NK-92 (cell line): ENCODE measurements around the gene LNX2.
"Not testable (repeated sequence)": the region's sequence is repeated elsewhere in the genome, so short reads cannot be mapped to it uniquely, and the experiment has no call there.

Source experiments
- DNase-seq: peaks from one replicate; lab custom pipeline; 2025; ENCODE audit not compliant: unreplicated experiment; lab: John Stamatoyannopoulos, UW

The LNX2 gene

DNA sequence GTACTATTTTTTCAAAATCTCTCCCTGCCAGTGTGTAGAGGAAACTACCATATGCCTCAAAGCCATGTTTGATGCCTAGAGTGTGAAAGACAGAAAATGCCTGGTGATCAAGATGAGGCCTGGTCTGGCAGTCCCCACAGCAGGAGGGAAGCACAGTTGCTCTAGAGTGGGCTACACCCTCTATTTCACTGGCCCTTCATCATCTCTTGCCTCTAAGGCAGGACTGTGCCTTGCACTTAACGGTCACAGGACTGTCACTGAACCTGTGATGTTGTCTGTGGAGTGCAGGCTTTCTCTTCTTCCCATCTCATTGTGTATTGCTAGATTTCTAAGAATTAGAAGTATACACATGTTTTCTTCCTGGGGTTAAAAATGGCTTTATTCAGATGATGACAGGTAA is 17.7 kb upstream of the LNX2 start:
- DNase-seq, result no peak

DNA sequence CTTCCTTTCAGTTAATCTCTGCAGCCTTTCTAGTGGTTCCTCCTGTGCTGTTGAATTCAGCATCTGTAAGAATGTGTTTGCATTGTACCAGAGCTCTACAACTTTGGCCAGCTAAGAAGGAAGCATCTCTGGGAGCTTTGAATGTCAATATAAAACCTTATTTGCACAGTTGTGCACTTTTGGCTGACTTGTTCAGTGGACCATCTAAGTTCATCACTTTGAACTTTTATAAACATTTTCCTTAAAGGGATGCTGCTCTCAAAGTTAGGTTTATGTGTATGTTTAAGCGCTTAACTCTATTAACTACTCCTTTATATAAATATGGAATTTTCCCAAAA is 16.9 kb upstream of the LNX2 start:
- DNase-seq, result no peak

DNA sequence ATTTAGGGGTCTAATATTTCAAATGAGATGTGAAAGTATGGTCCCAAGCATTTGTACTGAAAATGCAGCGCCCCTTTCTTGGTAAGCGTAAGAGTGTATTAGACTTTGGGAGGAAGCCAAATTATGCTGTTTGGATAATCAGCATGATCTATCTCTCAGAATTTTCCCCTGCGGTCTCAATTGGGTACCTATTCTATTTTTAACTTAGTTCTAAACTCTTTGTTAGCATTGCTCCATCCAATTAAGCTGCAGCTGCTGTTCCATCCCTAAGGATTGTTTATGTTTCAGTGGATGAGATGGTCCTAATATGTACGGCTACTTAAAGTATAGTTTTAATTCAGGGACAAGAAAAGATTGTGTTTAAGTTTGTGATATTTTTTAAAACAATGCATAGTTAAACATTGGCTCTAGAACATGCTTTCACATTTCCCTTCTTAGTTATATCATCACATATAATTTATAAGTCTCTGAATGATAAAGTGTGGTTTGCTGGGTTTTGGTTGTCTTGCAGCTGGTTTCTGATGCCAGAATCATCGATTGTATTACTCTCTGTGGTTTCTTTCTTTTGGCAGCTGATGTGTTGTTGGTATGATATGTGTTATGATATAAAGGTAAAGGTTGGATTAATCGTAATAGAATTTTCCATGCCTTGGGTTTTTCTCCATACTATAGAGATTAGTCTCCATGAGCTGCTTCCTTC is 16.4 kb upstream of the LNX2 start:
- DNase-seq, result no peak

DNA sequence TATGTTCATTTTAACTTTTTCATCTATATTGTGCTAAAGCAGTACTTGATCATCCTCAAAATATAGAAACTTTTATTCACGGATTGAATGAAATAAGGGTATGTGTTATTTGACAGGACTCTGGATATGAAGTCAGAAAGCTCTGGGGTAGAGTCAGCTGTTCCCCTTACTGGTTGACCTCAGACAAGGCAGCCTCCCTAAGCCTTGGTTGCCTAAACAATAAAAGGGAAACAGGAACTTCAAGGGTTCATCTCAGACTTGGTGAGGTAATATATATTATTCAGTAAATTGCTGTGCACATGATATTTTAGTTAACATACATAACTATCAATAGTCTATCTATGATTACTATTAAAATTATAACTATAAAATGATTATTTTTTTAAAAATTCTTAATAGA is 14.9 kb upstream of the LNX2 start:
- DNase-seq, result no peak

GRCh38 chr13:27634791-27635190 is 14.5 kb upstream of the LNX2 start:
- no peak for DNase-seq

DNA sequence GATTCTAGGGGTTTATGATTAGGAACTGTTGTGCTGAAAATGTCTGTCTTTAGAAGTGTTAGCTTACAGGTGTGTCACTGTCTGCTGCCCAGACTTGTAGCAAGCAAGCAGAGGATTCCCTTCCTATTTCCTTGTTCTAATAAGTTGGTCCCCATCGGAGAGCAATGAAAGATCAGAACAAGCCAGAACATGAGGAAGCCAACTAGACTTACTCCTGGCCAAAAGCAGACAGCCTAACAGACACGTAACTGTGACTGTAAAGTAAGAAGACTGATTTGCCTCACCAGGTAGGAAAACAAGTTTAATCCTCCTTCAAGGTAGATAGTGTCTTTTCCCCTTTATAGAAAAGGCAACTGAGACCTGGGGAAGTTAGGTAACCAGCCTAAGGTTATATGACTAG is 13.9 kb upstream of the LNX2 start:
- DNase-seq, result no peak

DNA sequence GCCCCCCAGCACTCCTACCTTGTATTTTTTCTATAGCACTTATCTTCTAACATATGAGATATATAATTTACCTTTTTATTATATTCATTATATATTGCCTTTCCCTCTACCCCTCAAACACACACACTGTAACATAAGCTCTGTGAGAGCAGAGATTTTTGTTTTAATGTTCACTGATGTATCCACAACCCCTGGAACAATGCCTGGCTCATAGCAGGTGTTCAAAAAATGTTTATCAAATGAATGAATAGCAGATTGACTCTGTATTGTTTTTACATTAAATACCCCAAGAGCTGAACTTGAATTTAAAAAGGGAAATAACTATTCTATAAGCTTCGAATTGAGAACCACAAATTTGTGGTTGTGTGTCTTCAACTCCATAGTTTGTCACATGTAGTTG is 12.3 kb upstream of the LNX2 start:
- DNase-seq, result no peak

GRCh38 chr13:27632214-27632613 is 11.9 kb upstream of the LNX2 start:
- no peak for DNase-seq

DNA sequence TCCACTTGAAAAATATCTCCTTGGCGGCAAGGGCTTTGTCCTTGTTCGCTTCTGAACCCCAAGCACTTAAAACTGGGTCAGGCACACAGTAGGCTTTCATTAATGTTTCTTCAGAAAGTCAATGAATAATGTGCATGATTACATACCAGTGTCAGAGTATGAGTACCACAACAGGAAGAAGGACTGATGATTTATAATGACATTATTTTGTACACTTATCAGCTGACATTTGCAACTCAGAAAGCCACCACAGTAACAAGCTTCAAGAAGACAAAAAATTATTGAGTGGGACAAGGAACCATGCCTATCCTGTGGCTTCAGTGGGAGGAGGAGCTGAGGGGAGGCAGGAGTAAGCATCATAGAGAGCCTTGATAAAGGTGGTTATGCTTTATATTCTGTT is 11.3 kb upstream of the LNX2 start:
- DNase-seq, result no peak

GRCh38 chr13:27631156-27631555 is 10.8 kb upstream of the LNX2 start:
- DNase-seq, result no peak

DNA sequence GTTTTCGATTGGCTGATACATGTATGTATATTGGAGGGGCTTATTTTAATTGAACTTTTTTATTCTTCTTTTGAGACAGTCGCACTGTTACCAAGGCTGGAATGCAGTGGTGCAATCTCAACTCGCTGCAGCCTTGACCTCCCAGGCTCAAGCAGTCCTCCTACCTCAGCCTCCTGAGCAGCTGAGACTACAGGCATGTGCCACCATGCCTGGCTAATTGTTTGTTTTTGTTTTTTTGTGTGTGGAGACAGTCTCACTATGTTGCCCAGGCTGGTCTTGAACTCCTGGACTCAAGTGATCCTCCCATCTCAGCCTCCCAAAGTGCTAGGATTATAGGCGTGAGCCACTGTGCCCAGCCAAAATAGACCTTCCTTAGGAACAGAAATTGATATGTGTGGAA is 8.4 kb upstream of the LNX2 start:
- not testable (repeated sequence) for DNase-seq

- DNase-seq, result no peak
These were observed 7.8 kb upstream of the LNX2 start for GRCh38 chr13:27628081-27628480.

- DNase-seq, result no peak
These were observed 7.1 kb upstream of the LNX2 start for GRCh38 chr13:27627380-27627779.

GRCh38 chr13:27625839-27626238 is 5.5 kb upstream of the LNX2 start:
- DNase-seq, result no peak

- DNase-seq, result no peak
These were observed 3.7 kb upstream of the LNX2 start for GRCh38 chr13:27624071-27624470.

- DNase-seq, result no peak
These were observed 2.6 kb upstream of the LNX2 start for GRCh38 chr13:27622881-27623280.

- no peak for DNase-seq
These were observed 1.9 kb upstream of the LNX2 start for GRCh38 chr13:27622102-27622820.

GRCh38 chr13:27621366-27622101 is 1.2 kb upstream of the LNX2 start, which contains the start of gene POLR1D:
POLR1D (plus strand) TSS chr13:27621892; CDS start chr13:27621984, 92 bp downstream.
- DNase-seq, result peak; percentile 27

GRCh38 chr13:27621116-27621365 is 712 bp upstream of the LNX2 start:
- DNase-seq, result no peak

- no peak for DNase-seq
These were observed 477 bp downstream of the LNX2 start for GRCh38 chr13:27619728-27620376.

GRCh38 chr13:27619093-27619727 is 1.1 kb downstream of the LNX2 start:
- DNase-seq, result no peak
